T-helper 17 cell (primary cell): ENCODE measurements around the gene RETSAT. TPM values are rescaled to one million over a fixed set of nuclear protein-coding genes. Genes with fewer than 3 reads are reported as not detected.

ENCODE experiments used
- ATAC-seq: fragments of 150-1000 bp; cut with Tn5 transposase; 2 replicates; pipeline ENCODE4 v1.10.0; 2021; ENCODE audit warnings: mild to moderate bottlenecking, moderate library complexity
- DNase-seq, 3 donors: peaks; one replicate each; pipeline versions ENCODE4 v3.0.0 to v3.0.0-alpha.2; 2020 to 2021
- H3K9me3 ChIP-seq: one replicate; pipeline ENCODE4 v1.7.0; 2013; ENCODE audit warnings: low read length, mild to moderate bottlenecking; ENCODE audit not compliant: control insufficient read depth, poor library complexity, severe bottlenecking
- H3K27ac Mint-ChIP-seq: one replicate; pipeline ENCODE4 v1.8.0; 2022; ENCODE audit warnings: mild to moderate bottlenecking, moderate library complexity, mixed read lengths
- H3K27me3 Mint-ChIP-seq: one replicate; pipeline ENCODE4 v1.8.0; 2022; ENCODE audit warnings: mixed read lengths
- H3K36me3 Mint-ChIP-seq: one replicate; pipeline ENCODE4 v1.8.0; 2022; ENCODE audit warnings: low read depth, mixed read lengths
- H3K4me1 Mint-ChIP-seq: one replicate; pipeline ENCODE4 v1.8.0; 2022; ENCODE audit warnings: mild to moderate bottlenecking, mixed read lengths
- H3K4me3 Mint-ChIP-seq: one replicate; pipeline ENCODE4 v1.8.0; 2022; ENCODE audit warnings: mild to moderate bottlenecking, moderate library complexity, mixed read lengths
- total RNA-seq, 4 donors: library from RNA in 2 of 4; stranded (reverse) in 2 of 4; gene quantifications; one replicate each; pipeline ENCODE4 v1.2.3 and lab custom pipeline; 2022 to 2026

RETSAT gene
- 10 to 100 TPM; 30.3 to 35.9 TPM for total RNA-seq
- 50.4 to 74.3 reads per million in 2 donors for total RNA-seq (lab: John Stamatoyannopoulos, UW)

DNA sequence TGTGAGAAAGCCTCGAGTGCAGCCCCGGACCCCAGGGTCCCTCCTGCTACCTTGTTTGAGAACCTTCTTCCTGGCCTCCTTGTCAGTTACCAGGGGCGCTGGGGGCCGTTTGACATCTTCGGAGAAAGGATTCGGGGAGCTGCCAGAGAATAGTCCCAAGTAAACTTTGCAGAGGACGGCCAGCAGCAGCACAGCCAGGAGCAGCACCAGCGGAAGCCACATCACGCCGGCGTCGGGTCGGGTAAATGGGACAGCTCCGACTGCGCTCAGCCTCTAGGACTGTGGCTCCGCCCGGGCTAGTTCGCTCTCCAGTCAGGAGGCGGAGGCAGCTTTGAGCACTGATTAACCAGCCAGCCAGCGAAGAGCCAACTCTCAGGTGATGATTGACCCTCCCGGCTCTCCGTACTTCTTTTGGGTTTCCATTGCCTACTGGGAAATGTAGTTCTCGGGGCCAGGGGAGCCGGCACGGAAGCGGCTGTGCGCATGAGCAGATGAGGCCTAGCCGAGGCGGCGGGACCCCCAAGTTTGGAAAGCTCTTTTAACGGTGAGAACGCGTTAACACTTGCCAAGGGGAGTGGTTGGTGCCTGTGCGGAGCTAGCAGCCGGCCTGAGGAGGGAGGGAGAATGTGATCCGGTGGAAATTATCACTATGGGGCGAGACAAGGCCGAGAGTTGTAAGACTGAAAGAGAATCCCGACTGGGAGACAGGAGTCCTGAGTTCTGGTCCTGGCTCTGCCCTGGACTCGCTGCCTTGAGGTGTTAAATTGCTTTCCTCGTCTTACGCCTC lies at the start of gene RETSAT, which contains the start of gene ELMOD3:
TSS of gene RETSAT (minus strand) at position 243 of the 787 bp plus-strand sequence. CDS start at position 222, 21 bp downstream.
TSS of gene ELMOD3 (plus strand) at position 484 of the 787 bp plus-strand sequence. CDS start 2,430 bp downstream, outside the sequence.
- no peaks in the 10 kb centered on the region for H3K9me3 ChIP-seq
- H3K36me3 Mint-ChIP-seq, result peaks cover 12% of the 10 kb centered on the region
- H3K27me3 Mint-ChIP-seq, result no peaks in the 10 kb centered on the region
- peak within 1 kb of the TSS; percentile 99 for H3K4me3 Mint-ChIP-seq
- ATAC-seq, result peak; percentile 99
- H3K27ac Mint-ChIP-seq, result peak within 1 kb of the TSS; percentile 98
- peak; percentile 86 to 93 (median 92) for DNase-seq
- H3K4me1 Mint-ChIP-seq, result peaks cover 24% of the 10 kb centered on the region

DNA sequence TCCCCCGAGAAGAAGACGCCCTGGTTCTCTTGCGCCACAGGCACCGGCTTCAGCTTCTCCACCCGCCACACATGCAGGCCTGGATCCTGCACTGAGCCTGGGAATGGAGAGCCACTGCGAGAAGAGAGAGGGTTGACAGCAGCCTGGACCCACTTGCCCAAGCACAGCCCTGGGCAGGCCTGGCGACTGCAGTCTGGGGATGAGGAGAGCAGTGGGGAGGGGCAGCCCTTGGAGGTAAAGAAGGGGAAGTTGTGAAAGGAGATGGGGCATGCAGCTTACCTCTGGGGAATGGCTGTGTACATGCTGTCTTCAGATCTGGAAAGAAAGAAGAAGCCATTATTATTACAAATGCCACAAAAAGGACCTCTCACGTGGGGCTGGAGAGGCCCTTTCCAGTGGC lies 47.5 kb upstream of the RETSAT start:
- Mint-ChIP-seq H3K4me3 (no peak overlapping the region), H3K27ac (peak overlapping the region; percentile 9), H3K27me3 (no peaks in the 10 kb centered on the region), H3K36me3 (peaks cover 5% of the 10 kb centered on the region), H3K4me1 (peaks cover 17% of the 10 kb centered on the region)
- ATAC-seq, result no peak
- DNase-seq, result no peak
- H3K9me3 ChIP-seq, result no peaks in the 10 kb centered on the region

DNA sequence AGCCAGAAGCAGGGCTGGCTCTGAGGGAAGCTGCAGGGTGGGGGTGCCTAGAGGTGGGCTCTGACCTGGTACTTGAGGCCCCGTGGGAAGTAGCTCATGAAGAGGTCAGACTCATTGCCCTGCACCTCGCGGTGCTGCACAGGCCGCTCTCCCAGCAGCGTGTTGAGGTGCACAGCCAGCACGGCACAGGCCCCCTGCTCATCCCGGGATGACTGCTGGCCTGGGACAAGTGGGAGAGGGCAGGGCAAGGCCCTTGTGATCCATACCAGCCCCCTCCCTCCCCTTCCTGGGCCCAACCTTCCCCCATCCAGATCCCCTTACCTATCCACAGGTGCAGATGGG lies 47.1 kb upstream of the RETSAT start:
- DNase-seq, result no peak
- Mint-ChIP-seq H3K4me1 (peaks cover 17% of the 10 kb centered on the region), H3K27me3 (no peaks in the 10 kb centered on the region), H3K4me3 (no peak overlapping the region), H3K27ac (no peak overlapping the region), H3K36me3 (peaks cover 7% of the 10 kb centered on the region)
- ATAC-seq, result no peak
- H3K9me3 ChIP-seq, result no peaks in the 10 kb centered on the region

DNA sequence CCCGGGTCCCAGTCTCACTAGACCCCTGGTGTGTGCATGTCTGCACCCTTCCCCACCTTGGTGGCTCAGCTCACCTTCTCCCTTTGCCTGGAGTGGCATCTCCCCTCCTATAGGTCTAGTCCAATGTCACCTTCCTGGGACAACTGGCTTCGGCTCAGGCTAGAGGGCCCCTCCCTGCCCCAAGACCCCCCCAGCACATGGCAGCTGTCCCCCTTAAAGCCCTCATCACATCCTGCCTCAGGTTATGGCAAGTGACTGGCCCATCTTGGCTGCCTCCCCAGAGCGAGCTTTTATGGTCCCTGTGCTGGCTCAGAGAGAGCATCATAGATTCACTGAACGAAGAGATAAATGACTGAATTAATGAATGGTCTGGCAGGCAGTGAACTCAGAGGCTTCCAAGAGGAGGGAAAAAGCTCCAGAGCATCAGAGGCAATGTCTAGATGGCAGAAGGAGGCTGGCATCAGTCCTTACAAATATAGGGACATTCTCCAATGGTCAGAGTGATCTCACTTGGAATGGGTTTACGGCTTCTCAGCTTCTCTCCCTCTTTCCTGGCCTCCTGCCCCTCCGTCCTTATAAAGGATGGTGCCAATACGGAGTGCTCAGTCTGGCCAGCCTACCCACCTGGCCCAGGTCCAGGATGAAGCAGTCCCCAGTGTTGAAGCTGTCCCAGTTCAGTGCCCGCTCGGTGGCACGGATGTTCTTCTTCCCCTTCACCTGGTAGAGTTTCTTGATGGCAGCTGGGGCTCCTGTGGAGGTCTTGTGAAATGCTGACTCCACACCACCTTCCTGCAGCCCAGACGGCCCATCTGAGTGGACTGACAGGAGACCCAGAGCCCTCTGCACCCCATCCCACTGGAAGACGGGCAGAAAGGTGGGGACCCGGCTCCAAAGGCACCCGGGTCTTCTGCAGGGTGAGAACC lies 46.5 kb upstream of the RETSAT start:
- no peaks in the 10 kb centered on the region for H3K9me3 ChIP-seq
- Mint-ChIP-seq H3K4me3 (no peak overlapping the region), H3K27me3 (no peaks in the 10 kb centered on the region), H3K36me3 (peaks cover 8% of the 10 kb centered on the region), H3K4me1 (peaks cover 14% of the 10 kb centered on the region), H3K27ac (peak overlapping the region; percentile 34)
- ATAC-seq, result no peak
- DNase-seq, result no peak

DNA sequence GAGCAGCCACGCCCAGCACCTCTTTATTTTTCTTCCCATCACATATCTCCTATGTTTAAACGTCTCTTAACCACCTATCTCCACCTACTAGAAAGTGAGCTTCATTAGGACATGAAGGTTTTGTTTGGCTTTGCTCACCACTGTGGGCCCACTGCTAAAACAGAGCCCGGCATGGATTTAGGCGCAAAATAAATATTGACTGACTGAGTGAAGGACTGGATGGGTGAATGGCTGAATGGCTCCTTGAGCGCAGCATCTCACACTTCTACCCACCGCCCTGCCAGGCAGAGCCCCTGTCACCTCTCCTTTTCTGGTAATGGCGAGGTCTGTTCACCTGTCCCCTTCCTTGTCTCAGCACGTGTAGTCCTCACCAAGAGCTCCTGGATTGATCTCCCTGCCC lies 45.7 kb upstream of the RETSAT start:
- peaks cover 7% of the 10 kb centered on the region for H3K4me1 Mint-ChIP-seq
- H3K27ac Mint-ChIP-seq, result no peak overlapping the region
- DNase-seq (no peak), ATAC-seq (no peak)
- peaks cover 8% of the 10 kb centered on the region for H3K36me3 Mint-ChIP-seq
- H3K9me3 ChIP-seq, result no peaks in the 10 kb centered on the region
- H3K4me3 Mint-ChIP-seq, result no peak overlapping the region
- no peaks in the 10 kb centered on the region for H3K27me3 Mint-ChIP-seq

DNA sequence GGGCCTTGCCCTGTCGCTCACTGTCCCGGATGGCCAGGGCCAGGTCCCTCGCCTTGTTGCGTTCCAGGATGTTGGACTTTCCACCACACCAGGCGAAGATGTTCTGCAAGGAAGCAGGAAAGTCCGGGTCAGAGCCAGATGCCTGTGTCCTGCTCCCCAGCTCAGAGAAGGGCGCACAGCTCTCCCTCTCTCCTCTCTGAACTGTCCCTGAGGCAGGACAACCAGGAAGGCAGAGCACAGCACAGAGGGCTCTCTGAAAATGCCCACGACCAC lies 44.8 kb upstream of the RETSAT start:
- no peak overlapping the region for H3K4me3 Mint-ChIP-seq
- H3K27ac Mint-ChIP-seq, result no peak overlapping the region
- peaks cover 8% of the 10 kb centered on the region for H3K36me3 Mint-ChIP-seq
- ATAC-seq (no peak), DNase-seq (no peak)
- H3K4me1 Mint-ChIP-seq, result peaks cover 5% of the 10 kb centered on the region
- H3K9me3 ChIP-seq, result no peaks in the 10 kb centered on the region
- no peaks in the 10 kb centered on the region for H3K27me3 Mint-ChIP-seq

- no peaks in the 10 kb centered on the region for H3K27me3 Mint-ChIP-seq
- peaks cover 5% of the 10 kb centered on the region for H3K4me1 Mint-ChIP-seq
- ATAC-seq, result no peak
- H3K9me3 ChIP-seq, result no peaks in the 10 kb centered on the region
- H3K4me3 Mint-ChIP-seq, result no peak overlapping the region
- H3K36me3 Mint-ChIP-seq, result peaks cover 8% of the 10 kb centered on the region
- H3K27ac Mint-ChIP-seq, result no peak overlapping the region
- no peak for DNase-seq
Measured at GRCh38 chr2:85398426-85399182, 44.3 kb upstream of the RETSAT start.

GRCh38 chr2:85397925-85398331 lies 43.6 kb upstream of the RETSAT start:
- H3K4me3 Mint-ChIP-seq, result no peak overlapping the region
- no peaks in the 10 kb centered on the region for H3K27me3 Mint-ChIP-seq
- DNase-seq (no peak), ATAC-seq (no peak)
- peaks cover 8% of the 10 kb centered on the region for H3K36me3 Mint-ChIP-seq
- no peaks in the 10 kb centered on the region for H3K9me3 ChIP-seq
- H3K27ac Mint-ChIP-seq, result peak overlapping the region; percentile 49
- peaks cover 5% of the 10 kb centered on the region for H3K4me1 Mint-ChIP-seq

DNA sequence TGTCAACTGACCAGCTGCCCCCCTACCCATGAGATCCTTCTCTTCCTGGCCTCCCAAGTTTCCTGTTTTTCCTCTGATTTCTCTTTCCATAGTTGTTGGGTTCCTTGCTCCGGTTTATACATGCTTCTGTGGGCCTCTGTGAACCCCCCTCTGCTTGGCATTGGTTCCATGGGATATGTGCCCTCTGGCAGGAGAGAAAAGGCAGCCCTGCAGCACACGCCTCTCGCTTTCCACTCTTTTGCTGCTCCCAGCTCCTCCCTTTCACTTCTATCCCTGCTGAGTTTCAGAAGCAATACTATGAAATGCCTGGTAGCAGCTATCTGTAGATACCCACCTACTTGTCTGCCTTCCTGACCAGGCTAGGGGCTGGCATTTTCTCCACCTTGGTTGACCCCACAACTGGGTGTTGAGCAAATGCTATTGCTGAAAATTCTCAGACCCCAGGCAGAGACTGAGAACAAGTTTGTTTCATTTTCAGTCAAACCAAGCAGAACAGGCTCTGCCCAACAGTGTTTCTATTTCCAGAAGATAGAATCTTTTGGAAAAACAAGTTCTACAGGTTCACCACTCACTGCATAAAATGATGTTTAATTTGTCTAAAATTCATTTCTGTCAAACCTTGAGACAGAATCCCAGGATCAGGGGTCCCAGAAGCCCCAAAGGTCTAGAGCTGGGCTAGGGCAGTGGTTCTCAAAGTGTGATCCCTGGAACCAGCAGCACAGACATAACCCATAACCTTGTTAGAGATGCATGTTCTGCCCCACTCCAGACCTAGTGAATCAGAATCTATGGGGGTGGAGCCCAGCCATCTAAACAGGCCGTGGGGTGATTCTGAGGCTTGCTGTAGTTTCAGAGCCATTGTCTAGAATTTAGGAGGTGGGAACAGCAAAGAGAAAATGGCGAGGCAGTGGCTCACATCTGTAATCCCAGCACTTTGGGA lies 42.5 kb upstream of the RETSAT start:
- DNase-seq (no peak), ATAC-seq (no peak)
- Mint-ChIP-seq H3K27ac (peak overlapping the region; percentile 49), H3K4me3 (no peak overlapping the region), H3K27me3 (no peaks in the 10 kb centered on the region), H3K4me1 (peaks cover 5% of the 10 kb centered on the region), H3K36me3 (peaks cover 8% of the 10 kb centered on the region)
- H3K9me3 ChIP-seq, result no peaks in the 10 kb centered on the region

DNA sequence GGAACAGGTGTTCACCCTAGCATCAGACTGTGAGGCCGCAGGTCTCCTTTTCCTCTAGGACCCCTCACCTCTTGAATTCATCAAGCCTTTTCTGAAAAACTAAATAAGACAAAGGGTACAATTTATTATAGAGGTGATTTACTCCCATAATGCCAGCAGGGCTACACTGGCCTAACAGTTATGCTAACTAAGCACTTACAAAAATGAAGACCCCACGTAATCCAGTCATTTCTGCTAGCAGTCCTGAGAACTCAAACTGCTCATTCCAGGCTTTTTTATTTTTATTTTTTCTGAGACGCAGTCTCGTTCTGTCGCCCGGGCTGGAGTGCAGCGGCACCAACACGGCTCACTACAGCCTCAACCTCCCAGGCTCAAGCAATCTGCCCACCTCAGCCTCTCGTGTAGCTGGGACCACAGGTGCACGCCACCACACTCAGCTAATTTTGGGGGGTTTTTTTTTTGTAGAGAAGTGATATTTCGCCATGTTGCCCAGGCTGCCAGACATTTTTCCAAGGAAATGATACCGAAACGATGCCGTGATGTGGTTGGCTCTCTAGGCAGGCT lies 41.7 kb upstream of the RETSAT start:
- H3K4me1 Mint-ChIP-seq, result peaks cover 8% of the 10 kb centered on the region
- H3K9me3 ChIP-seq, result no peaks in the 10 kb centered on the region
- DNase-seq (no peak), ATAC-seq (no peak)
- no peaks in the 10 kb centered on the region for H3K27me3 Mint-ChIP-seq
- no peak overlapping the region for H3K27ac Mint-ChIP-seq
- peaks cover 8% of the 10 kb centered on the region for H3K36me3 Mint-ChIP-seq
- no peak overlapping the region for H3K4me3 Mint-ChIP-seq

DNA sequence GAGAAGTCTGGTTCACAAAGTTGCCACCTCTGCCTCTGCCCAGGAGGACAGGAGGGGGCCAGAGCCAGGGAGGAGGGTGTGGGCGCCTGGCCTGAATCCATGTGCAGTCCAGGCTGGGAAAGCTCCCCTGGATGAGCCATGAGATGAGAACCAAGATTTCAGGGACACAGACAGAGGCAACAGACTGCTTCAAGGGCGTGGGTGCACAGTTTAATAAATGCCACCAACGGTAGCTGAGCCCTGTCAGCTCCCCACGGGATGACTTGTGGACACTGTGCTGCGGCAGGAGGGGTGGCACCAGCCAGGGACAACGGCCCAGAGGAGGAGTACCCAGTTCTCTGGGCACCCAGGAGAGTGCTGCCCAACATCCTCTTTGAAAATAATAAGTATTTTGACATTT lies 40.6 kb upstream of the RETSAT start:
- Mint-ChIP-seq H3K36me3 (peaks cover 5% of the 10 kb centered on the region), H3K27ac (peak overlapping the region; percentile 43)

GRCh38 chr2:85394261-85394681 lies 39.9 kb upstream of the RETSAT start:
- DNase-seq (no peak), ATAC-seq (no peak)
- Mint-ChIP-seq H3K27ac (peak overlapping the region; percentile 43), H3K4me3 (no peak overlapping the region), H3K36me3 (peaks cover 5% of the 10 kb centered on the region), H3K4me1 (peaks cover 10% of the 10 kb centered on the region), H3K27me3 (no peaks in the 10 kb centered on the region)
- no peaks in the 10 kb centered on the region for H3K9me3 ChIP-seq

More for the DNA sequence above, 40.6 kb upstream of the RETSAT start:
- ATAC-seq (no peak), DNase-seq (no peak)
- no peak overlapping the region for H3K4me3 Mint-ChIP-seq
- no peaks in the 10 kb centered on the region for H3K27me3 Mint-ChIP-seq
- peaks cover 10% of the 10 kb centered on the region for H3K4me1 Mint-ChIP-seq
- no peaks in the 10 kb centered on the region for H3K9me3 ChIP-seq
